Measurements from ENCODE around the gene INPP5J. TPM values are rescaled to one million over a fixed set of nuclear protein-coding genes. Genes with fewer than 3 reads are reported as not detected.

Gene INPP5J
- total RNA-seq, 1 experiment from 2014 or later, result 6.2 TPM

DNA sequence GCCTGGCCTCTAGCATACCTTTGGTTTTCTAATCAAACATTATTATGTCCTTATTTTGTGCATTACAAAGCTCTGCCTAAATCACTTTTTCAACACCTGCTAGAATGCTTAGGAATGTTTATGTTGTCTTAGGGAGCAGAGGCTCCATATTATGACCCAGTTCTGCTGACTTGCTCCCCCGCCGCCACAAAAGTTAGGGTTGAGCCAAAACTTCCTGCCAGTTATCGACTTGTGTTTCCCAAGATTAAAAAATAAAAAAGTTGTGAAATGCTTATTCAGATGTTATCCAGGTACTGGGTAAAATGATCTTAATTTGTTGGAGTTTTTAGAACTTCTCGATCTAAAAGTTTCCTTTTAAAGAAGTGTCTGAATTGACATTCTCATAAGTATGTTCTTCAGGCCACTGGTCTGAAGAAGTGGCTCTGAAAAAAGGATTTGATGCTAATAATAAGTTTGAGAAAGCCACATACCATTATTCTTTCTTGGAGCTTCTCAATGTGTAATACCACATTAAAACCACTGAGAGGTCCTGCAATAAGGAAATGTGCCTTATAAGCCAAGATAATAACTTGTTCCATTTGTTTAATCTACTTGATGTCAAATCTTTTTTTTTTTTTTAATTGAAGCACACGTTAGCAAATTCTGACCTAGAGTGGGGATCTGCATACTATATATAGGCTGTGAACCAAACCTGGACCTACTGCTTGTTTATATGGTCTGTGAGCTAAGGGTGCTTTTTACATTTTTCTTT, 39.4 kb downstream of the INPP5J start (continued):
- TF ChIP-seq, protein P1, sequence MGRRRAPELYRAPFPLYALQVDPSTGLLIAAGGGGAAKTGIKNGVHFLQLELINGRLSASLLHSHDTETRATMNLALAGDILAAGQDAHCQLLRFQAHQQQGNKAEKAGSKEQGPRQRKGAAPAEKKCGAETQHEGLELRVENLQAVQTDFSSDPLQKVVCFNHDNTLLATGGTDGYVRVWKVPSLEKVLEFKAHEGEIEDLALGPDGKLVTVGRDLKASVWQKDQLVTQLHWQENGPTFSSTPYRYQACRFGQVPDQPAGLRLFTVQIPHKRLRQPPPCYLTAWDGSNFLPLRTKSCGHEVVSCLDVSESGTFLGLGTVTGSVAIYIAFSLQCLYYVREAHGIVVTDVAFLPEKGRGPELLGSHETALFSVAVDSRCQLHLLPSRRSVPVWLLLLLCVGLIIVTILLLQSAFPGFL (CRISPR knock-in tag; IDR thresholded peaks at IDR 0.05; ENCODE audit: borderline replicate concordance), result no peak
- TF ChIP-seq, protein P2, sequence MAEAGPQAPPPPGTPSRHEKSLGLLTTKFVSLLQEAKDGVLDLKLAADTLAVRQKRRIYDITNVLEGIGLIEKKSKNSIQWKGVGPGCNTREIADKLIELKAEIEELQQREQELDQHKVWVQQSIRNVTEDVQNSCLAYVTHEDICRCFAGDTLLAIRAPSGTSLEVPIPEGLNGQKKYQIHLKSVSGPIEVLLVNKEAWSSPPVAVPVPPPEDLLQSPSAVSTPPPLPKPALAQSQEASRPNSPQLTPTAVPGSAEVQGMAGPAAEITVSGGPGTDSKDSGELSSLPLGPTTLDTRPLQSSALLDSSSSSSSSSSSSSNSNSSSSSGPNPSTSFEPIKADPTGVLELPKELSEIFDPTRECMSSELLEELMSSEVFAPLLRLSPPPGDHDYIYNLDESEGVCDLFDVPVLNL (CRISPR knock-in tag; IDR thresholded peaks at IDR 0.05; ENCODE audit: borderline replicate concordance, low read depth), result no peak
- TF ChIP-seq NFE2L1 (CRISPR knock-in tag; IDR thresholded peaks at IDR 0.05) (no peak), ZNF121 (CRISPR knock-in tag; IDR thresholded peaks at IDR 0.05) (no peak), JAZF1 (CRISPR knock-in tag; IDR thresholded peaks at IDR 0.05) (no peak), MXD4 (CRISPR knock-in tag; IDR thresholded peaks at IDR 0.05; ENCODE audit: borderline replicate concordance) (no peak)
- TF ChIP-seq, protein P3, sequence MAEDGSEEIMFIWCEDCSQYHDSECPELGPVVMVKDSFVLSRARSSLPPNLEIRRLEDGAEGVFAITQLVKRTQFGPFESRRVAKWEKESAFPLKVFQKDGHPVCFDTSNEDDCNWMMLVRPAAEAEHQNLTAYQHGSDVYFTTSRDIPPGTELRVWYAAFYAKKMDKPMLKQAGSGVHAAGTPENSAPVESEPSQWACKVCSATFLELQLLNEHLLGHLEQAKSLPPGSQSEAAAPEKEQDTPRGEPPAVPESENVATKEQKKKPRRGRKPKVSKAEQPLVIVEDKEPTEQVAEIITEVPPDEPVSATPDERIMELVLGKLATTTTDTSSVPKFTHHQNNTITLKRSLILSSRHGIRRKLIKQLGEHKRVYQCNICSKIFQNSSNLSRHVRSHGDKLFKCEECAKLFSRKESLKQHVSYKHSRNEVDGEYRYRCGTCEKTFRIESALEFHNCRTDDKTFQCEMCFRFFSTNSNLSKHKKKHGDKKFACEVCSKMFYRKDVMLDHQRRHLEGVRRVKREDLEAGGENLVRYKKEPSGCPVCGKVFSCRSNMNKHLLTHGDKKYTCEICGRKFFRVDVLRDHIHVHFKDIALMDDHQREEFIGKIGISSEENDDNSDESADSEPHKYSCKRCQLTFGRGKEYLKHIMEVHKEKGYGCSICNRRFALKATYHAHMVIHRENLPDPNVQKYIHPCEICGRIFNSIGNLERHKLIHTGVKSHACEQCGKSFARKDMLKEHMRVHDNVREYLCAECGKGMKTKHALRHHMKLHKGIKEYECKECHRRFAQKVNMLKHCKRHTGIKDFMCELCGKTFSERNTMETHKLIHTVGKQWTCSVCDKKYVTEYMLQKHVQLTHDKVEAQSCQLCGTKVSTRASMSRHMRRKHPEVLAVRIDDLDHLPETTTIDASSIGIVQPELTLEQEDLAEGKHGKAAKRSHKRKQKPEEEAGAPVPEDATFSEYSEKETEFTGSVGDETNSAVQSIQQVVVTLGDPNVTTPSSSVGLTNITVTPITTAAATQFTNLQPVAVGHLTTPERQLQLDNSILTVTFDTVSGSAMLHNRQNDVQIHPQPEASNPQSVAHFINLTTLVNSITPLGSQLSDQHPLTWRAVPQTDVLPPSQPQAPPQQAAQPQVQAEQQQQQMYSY (CRISPR knock-in tag; IDR thresholded peaks at IDR 0.05), result no peak

DNA sequence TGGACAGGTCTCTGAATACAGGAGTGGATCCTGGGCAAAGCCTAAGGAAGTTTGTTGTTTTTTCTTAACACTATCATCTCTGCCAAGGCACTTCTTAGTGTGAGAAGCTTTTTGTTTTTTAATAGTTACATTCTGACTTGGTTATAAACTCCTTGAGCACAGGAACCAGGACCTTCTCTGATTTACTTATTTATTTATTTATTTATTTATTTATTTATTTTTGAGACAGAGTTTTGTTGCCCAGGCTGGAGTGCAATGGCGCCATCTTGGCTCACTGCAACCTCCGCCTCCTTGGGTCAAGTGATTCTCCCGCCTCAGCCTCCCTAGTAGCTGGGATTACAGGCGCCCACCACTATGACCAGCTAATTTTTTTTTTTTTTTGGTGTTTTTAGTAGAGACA, 48.2 kb downstream of the INPP5J start:
- Mint-ChIP-seq H3K4me1 (0 out of 2 replicates have a peak, but pooled peaks cover 4% of the 10 kb centered on the region), H3K4me3 (no peak overlapping the region), H3K27ac (no peak overlapping the region), H3K36me3 (peaks cover 2% of the 10 kb centered on the region; the same call in 1 of the 2 replicates), H3K27me3 (ENCODE audit: low read depth) (no peaks in the 10 kb centered on the region), H3K9me3 (no peaks in the 10 kb centered on the region)
- DNase-seq (ENCODE audit: low spot score) (no peak), ATAC-seq (no peak)
- CTCF ChIA-PET, result no interaction called here
- POLR2A ChIA-PET, result interaction anchor here (0.6 kb wide), 1 partner anchor 152 kb away, joined by 4 read pairs; no protein-coding TSS in a partner anchor
- no peak for TF ChIP-seq GRHL2 (CRISPR knock-in tag; IDR thresholded peaks at IDR 0.05; ENCODE audit: insufficient replicate concordance, severe bottlenecking)
- TF ChIP-seq, protein P3 (CRISPR knock-in tag; IDR thresholded peaks at IDR 0.05), result no peak
- TF ChIP-seq SOX15 (CRISPR knock-in tag; IDR thresholded peaks at IDR 0.05), result no peak
- TF ChIP-seq NFATC4 (CRISPR knock-in tag; IDR thresholded peaks at IDR 0.05), result no peak
- no peak for TF ChIP-seq CREM (CRISPR knock-in tag; IDR thresholded peaks at IDR 0.05)
- no peak for TF ChIP-seq PRRX2 (CRISPR knock-in tag; IDR thresholded peaks at IDR 0.05)
- TF ChIP-seq ZBTB21 (CRISPR knock-in tag; IDR thresholded peaks at IDR 0.05; ENCODE audit: borderline replicate concordance), result no peak
- TF ChIP-seq, protein P4, sequence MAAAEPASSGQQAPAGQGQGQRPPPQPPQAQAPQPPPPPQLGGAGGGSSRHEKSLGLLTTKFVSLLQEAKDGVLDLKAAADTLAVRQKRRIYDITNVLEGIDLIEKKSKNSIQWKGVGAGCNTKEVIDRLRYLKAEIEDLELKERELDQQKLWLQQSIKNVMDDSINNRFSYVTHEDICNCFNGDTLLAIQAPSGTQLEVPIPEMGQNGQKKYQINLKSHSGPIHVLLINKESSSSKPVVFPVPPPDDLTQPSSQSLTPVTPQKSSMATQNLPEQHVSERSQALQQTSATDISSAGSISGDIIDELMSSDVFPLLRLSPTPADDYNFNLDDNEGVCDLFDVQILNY (CRISPR knock-in tag; IDR thresholded peaks at IDR 0.05), result no peak
- no peak for TF ChIP-seq ZNF317 (CRISPR knock-in tag; IDR thresholded peaks at IDR 0.05; ENCODE audit: borderline replicate concordance, low read depth)
- TF ChIP-seq, protein P5, sequence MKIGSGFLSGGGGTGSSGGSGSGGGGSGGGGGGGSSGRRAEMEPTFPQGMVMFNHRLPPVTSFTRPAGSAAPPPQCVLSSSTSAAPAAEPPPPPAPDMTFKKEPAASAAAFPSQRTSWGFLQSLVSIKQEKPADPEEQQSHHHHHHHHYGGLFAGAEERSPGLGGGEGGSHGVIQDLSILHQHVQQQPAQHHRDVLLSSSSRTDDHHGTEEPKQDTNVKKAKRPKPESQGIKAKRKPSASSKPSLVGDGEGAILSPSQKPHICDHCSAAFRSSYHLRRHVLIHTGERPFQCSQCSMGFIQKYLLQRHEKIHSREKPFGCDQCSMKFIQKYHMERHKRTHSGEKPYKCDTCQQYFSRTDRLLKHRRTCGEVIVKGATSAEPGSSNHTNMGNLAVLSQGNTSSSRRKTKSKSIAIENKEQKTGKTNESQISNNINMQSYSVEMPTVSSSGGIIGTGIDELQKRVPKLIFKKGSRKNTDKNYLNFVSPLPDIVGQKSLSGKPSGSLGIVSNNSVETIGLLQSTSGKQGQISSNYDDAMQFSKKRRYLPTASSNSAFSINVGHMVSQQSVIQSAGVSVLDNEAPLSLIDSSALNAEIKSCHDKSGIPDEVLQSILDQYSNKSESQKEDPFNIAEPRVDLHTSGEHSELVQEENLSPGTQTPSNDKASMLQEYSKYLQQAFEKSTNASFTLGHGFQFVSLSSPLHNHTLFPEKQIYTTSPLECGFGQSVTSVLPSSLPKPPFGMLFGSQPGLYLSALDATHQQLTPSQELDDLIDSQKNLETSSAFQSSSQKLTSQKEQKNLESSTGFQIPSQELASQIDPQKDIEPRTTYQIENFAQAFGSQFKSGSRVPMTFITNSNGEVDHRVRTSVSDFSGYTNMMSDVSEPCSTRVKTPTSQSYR (CRISPR knock-in tag; IDR thresholded peaks at IDR 0.05), result no peak
- TF ChIP-seq, protein P6, sequence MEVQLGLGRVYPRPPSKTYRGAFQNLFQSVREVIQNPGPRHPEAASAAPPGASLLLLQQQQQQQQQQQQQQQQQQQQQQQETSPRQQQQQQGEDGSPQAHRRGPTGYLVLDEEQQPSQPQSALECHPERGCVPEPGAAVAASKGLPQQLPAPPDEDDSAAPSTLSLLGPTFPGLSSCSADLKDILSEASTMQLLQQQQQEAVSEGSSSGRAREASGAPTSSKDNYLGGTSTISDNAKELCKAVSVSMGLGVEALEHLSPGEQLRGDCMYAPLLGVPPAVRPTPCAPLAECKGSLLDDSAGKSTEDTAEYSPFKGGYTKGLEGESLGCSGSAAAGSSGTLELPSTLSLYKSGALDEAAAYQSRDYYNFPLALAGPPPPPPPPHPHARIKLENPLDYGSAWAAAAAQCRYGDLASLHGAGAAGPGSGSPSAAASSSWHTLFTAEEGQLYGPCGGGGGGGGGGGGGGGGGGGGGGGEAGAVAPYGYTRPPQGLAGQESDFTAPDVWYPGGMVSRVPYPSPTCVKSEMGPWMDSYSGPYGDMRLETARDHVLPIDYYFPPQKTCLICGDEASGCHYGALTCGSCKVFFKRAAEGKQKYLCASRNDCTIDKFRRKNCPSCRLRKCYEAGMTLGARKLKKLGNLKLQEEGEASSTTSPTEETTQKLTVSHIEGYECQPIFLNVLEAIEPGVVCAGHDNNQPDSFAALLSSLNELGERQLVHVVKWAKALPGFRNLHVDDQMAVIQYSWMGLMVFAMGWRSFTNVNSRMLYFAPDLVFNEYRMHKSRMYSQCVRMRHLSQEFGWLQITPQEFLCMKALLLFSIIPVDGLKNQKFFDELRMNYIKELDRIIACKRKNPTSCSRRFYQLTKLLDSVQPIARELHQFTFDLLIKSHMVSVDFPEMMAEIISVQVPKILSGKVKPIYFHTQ (CRISPR knock-in tag; IDR thresholded peaks at IDR 0.05), result no peak
- no peak for TF ChIP-seq ELF4 (CRISPR knock-in tag; IDR thresholded peaks at IDR 0.05; ENCODE audit: low read depth)

All from WTC11 (cell line).